ENCODE results near the gene OR2F1.
"Not testable (repeated sequence)": the region's sequence is repeated elsewhere in the genome, so short reads cannot be mapped to it uniquely, and the experiment has no call there.

OR2F1 gene

GRCh38 chr7:144009361-144009760 lies 54.7 kb downstream of the OR2F1 start:
- no peak for DNase-seq (ENCODE audit: low read depth in 2 of 2)

GRCh38 chr7:144010061-144010460 lies 55.4 kb downstream of the OR2F1 start:
- DNase-seq (ENCODE audit: low read depth in 2 of 2): not testable (repeated sequence)

DNA sequence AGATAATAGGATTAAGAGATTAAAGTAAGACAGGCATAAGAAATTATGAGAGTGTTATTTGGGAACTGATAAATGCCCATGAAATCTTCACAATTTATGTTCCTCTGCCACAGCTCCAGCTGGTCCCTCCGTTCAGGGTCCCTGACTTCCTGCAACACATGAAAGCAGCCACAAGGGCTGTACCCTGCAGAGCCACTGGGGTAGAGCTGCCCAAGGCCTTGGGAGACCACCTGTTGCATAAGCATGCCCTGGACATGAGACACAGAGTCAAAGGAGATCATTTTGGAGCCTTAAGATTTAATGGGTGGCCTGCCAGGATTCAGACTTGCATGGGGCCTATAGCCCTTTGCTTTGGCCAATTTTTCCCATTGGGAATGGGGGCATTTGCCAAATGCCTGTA lies 56.2 kb downstream of the OR2F1 start:
- not testable (repeated sequence) for DNase-seq (ENCODE audit: low read depth in 2 of 2)

DNA sequence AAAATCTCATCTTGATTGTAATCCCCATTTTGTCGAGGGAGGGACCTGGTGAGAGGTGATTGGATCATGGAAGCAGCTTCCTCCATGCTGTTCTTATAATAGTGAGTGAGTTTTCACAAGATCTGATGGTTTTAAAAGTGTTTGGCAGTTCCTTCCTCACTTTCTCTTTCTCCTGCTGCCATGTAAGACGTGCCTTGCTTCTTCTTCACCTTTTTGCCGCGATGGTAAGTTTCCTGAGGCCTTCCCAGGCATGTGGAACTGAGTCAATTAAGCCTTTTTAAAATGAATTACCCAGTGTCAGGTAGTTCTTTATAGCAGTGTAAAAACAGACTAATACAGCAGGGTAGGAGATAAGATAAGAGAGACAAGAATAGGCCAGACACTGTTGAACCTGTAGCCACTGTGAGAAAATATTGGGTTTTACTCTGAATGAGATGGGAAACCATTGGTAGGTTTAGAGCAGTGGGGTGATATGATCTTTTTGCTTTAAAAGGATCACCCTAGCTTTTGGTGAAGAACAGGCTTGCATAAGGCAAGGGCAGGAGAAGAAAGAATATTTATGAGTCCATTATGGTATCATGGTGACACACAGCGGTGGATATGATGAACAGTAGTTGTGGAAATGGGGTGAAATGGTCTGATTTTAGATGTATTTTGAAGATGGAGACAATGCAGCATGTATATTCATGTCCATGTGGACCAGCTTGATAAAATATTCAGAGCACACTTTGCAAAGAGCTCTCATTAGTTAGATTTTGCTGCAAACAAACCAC lies 57.0 kb downstream of the OR2F1 start:
- no peak for DNase-seq (ENCODE audit: low read depth in 2 of 2)

Measured in fibroblast of skin of left quadriceps (primary cell).